Measurements from ENCODE around the gene OTUB2.

DNA sequence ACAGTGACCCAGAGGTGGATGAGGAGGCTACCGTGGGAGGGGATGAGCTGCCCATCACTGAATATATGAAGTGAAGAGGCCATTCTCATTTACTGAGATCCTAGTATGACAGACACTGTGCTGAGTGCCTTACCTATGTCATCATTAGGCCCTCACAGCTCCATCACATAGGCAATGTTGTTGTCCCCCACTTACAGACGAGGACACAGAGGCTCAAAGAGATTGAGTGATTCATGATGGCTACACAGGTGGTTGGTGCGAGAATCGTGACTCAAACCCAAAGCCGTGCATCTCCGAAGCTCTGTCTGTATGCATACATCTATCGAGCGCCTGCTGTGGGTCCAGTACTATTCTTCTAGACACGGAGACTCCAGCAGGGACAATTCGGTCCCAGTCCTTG lies 34.9 kb upstream of the OTUB2 start:
- TF ChIP-seq ZNF70 (CRISPR knock-in tag; IDR thresholded peaks at IDR 0.05): no peak
- TF ChIP-seq, protein P1, sequence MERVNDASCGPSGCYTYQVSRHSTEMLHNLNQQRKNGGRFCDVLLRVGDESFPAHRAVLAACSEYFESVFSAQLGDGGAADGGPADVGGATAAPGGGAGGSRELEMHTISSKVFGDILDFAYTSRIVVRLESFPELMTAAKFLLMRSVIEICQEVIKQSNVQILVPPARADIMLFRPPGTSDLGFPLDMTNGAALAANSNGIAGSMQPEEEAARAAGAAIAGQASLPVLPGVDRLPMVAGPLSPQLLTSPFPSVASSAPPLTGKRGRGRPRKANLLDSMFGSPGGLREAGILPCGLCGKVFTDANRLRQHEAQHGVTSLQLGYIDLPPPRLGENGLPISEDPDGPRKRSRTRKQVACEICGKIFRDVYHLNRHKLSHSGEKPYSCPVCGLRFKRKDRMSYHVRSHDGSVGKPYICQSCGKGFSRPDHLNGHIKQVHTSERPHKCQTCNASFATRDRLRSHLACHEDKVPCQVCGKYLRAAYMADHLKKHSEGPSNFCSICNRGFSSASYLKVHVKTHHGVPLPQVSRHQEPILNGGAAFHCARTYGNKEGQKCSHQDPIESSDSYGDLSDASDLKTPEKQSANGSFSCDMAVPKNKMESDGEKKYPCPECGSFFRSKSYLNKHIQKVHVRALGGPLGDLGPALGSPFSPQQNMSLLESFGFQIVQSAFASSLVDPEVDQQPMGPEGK (CRISPR knock-in tag; IDR thresholded peaks at IDR 0.05; ENCODE audit: borderline replicate concordance): no peak
